NCI-H2227 (cell line): Measurements from ENCODE around the gene DPP6.

Experiments used
- DNase-seq: peaks from one replicate; lab custom pipeline; 2025; ENCODE audit not compliant: unreplicated experiment; lab: John Stamatoyannopoulos, UW

Gene DPP6

GRCh38 chr7:154581251-154581890 is 529.2 kb downstream of the DPP6 start:
- no peak for DNase-seq

GRCh38 chr7:154583454-154583853 is 531.3 kb downstream of the DPP6 start:
- DNase-seq = no peak

- DNase-seq = no peak
Observed at GRCh38 chr7:154584352-154585252, 532.4 kb downstream of the DPP6 start.

GRCh38 chr7:154587792-154588191 is 535.6 kb downstream of the DPP6 start:
- DNase-seq = no peak

GRCh38 chr7:154591544-154591943 is 539.3 kb downstream of the DPP6 start:
- DNase-seq = no peak

GRCh38 chr7:154592388-154592787 is 540.2 kb downstream of the DPP6 start:
- no peak for DNase-seq

- DNase-seq = no peak
Observed at GRCh38 chr7:154598396-154598795, 546.2 kb downstream of the DPP6 start.

- no peak for DNase-seq
Observed at GRCh38 chr7:154598864-154599263, 546.7 kb downstream of the DPP6 start.

GRCh38 chr7:154610903-154611302 is 558.7 kb downstream of the DPP6 start:
- DNase-seq = no peak

- no peak for DNase-seq
Observed at GRCh38 chr7:154613811-154614210, 561.6 kb downstream of the DPP6 start.

- no peak for DNase-seq
Observed at GRCh38 chr7:154620141-154620755, 568.0 kb downstream of the DPP6 start.

- DNase-seq = no peak
Observed at GRCh38 chr7:154623399-154623798, 571.2 kb downstream of the DPP6 start.

- no peak for DNase-seq
Observed at GRCh38 chr7:154627646-154628290, 575.6 kb downstream of the DPP6 start.

- no peak for DNase-seq
Observed at GRCh38 chr7:154628556-154628955, 576.4 kb downstream of the DPP6 start.

- DNase-seq = no peak
Observed at GRCh38 chr7:154631162-154631561, 579.0 kb downstream of the DPP6 start.

- DNase-seq = no peak
Observed at GRCh38 chr7:154633641-154634040, 581.4 kb downstream of the DPP6 start.

GRCh38 chr7:154638286-154638685 is 586.1 kb downstream of the DPP6 start:
- DNase-seq = no peak

GRCh38 chr7:154640266-154640865 is 588.2 kb downstream of the DPP6 start:
- DNase-seq = no peak

GRCh38 chr7:154640917-154641316 is 588.7 kb downstream of the DPP6 start:
- DNase-seq = no peak

- DNase-seq = no peak
Observed at GRCh38 chr7:154644366-154644765, 592.2 kb downstream of the DPP6 start.
